ENCODE results near the gene SYT14.
A peak's percentile ranks its signal among the peaks of the same experiment; 100 is the strongest.
"Not testable (repeated sequence)": the region's sequence is repeated elsewhere in the genome, so short reads cannot be mapped to it uniquely, and the experiment has no call there.

Gene SYT14

GRCh38 chr1:210170220-210170619, 232.2 kb downstream of the SYT14 start:
- no peak overlapping the region for H3K4me3 ChIP-seq (replicated peaks in 1 of 2; ENCODE audit: low read depth in 2 of 2, low read length in 2 of 2)
- DNase-seq (ENCODE audit: low read depth in 2 of 2): no peak
- no peak for TF ChIP-seq CTCF (IDR thresholded peaks at IDR 0.05; ENCODE audit: low read depth, low read length)

- no peak for TF ChIP-seq CTCF (IDR thresholded peaks at IDR 0.05; ENCODE audit: low read depth, low read length)
- no peak overlapping the region for H3K4me3 ChIP-seq (replicated peaks in 1 of 2; ENCODE audit: low read depth in 2 of 2, low read length in 2 of 2)
- DNase-seq (ENCODE audit: low read depth in 2 of 2): no peak
These were observed 236.1 kb downstream of the SYT14 start for GRCh38 chr1:210174133-210174532.

GRCh38 chr1:210185063-210185462, 247.0 kb downstream of the SYT14 start:
- no peak overlapping the region for H3K4me3 ChIP-seq (replicated peaks in 1 of 2; ENCODE audit: low read depth in 2 of 2, low read length in 2 of 2)
- TF ChIP-seq CTCF (IDR thresholded peaks at IDR 0.05; ENCODE audit: low read depth, low read length): no peak
- no peak for DNase-seq (ENCODE audit: low read depth in 2 of 2)

GRCh38 chr1:210187849-210188606, 250.0 kb downstream of the SYT14 start:
- peak; percentile 7 to 81 for DNase-seq (ENCODE audit: low read depth in 2 of 2)
- H3K4me3 ChIP-seq (replicated peaks in 1 of 2; ENCODE audit: low read depth in 2 of 2, low read length in 2 of 2): not testable (repeated sequence)

- TF ChIP-seq CTCF (IDR thresholded peaks at IDR 0.05; ENCODE audit: low read depth, low read length): no peak
- DNase-seq (ENCODE audit: low read depth in 2 of 2): no peak
- H3K4me3 ChIP-seq (replicated peaks in 1 of 2; ENCODE audit: low read depth in 2 of 2, low read length in 2 of 2): no peak overlapping the region
These were observed 251.4 kb downstream of the SYT14 start for GRCh38 chr1:210189426-210189825.

- no peak for TF ChIP-seq CTCF (IDR thresholded peaks at IDR 0.05; ENCODE audit: low read depth, low read length)
- DNase-seq (ENCODE audit: low read depth in 2 of 2): no peak
- H3K4me3 ChIP-seq (replicated peaks in 1 of 2; ENCODE audit: low read depth in 2 of 2, low read length in 2 of 2): no peak overlapping the region
These were observed 257.7 kb downstream of the SYT14 start for GRCh38 chr1:210195635-210196160.

GRCh38 chr1:210196266-210196665, 258.2 kb downstream of the SYT14 start:
- not testable (repeated sequence) for H3K4me3 ChIP-seq (replicated peaks in 1 of 2; ENCODE audit: low read depth in 2 of 2, low read length in 2 of 2); DNase-seq (ENCODE audit: low read depth in 2 of 2)

GRCh38 chr1:210198840-210199239, 260.8 kb downstream of the SYT14 start:
- no peak overlapping the region for H3K4me3 ChIP-seq (replicated peaks in 1 of 2; ENCODE audit: low read depth in 2 of 2, low read length in 2 of 2)
- DNase-seq (ENCODE audit: low read depth in 2 of 2): no peak
- TF ChIP-seq CTCF (IDR thresholded peaks at IDR 0.05; ENCODE audit: low read depth, low read length): no peak
